22Rv1 (cell line): ENCODE measurements around the gene ZNF716.

Experiments used
- ZFX ChIP-seq: fragments of 450-650 bp; IDR thresholded peaks from 2 replicates; pipeline ENCODE4 v1.6.1; 2017; ENCODE audit warnings: antibody characterized with exemption, borderline replicate concordance
- TF ChIP-seq, protein P1 (sequence below): fragments of 450-650 bp; IDR thresholded peaks from 2 replicates; pipeline ENCODE4 v1.5.1; 2017; ENCODE audit warnings: mild to moderate bottlenecking

DNA sequence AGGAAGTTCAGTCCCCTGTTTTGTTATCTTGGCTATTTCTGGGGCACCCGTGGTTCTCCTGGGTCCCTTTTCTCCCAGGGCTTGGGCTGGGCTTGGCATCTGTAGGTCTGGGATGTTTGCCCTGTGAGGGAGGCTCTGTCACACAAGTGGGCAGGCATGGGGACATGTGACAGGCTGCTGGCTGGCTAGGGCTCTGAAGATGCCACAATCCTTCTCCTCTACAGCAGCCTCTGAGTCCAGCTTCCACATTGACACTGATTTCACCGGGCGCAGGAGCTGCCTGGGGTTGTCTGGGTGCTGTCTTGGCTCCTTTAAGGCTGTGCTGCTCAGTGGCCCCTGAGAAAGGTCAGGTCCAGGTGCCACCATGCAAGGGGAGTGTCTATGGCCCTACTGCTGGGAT is 37.4 kb upstream of the ZNF716 start:
- TF ChIP-seq, protein P1, sequence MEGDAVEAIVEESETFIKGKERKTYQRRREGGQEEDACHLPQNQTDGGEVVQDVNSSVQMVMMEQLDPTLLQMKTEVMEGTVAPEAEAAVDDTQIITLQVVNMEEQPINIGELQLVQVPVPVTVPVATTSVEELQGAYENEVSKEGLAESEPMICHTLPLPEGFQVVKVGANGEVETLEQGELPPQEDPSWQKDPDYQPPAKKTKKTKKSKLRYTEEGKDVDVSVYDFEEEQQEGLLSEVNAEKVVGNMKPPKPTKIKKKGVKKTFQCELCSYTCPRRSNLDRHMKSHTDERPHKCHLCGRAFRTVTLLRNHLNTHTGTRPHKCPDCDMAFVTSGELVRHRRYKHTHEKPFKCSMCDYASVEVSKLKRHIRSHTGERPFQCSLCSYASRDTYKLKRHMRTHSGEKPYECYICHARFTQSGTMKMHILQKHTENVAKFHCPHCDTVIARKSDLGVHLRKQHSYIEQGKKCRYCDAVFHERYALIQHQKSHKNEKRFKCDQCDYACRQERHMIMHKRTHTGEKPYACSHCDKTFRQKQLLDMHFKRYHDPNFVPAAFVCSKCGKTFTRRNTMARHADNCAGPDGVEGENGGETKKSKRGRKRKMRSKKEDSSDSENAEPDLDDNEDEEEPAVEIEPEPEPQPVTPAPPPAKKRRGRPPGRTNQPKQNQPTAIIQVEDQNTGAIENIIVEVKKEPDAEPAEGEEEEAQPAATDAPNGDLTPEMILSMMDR: no peak
- no peak for TF ChIP-seq ZFX
